IMR-90 (cell line): ENCODE results near the gene RPS2. TPM values are rescaled to one million over a fixed set of nuclear protein-coding genes. Genes with fewer than 3 reads are reported as not detected.

Experiments
- ATAC-seq: fragments of 200-7000 bp; cut with Tn5 transposase; 2 replicates; pipeline ENCODE4 v1.9.1; 2020; ENCODE audit warnings: low read depth, mild to moderate bottlenecking, moderate library complexity
- BruUV-seq: library from RNA; stranded (reverse); fragments of 400-500 nt; replicated peaks from 2 replicates; lab custom pipeline; 2021; lab: Mats Ljungman, UMichigan
- CTCF ChIA-PET: fragments of 300-600 bp; formaldehyde crosslinking; extraction: SDS; loops from one replicate; lab custom pipeline; 2021; ENCODE audit warnings: antibody characterized with exemption; lab: Yijun Ruan, JAX
- POLR2A ChIA-PET: fragments of 300-600 bp; sonication (Branson Sonifier 250); formaldehyde crosslinking; loops from one replicate; lab custom pipeline; 2022; ENCODE audit warnings: antibody characterized with exemption; ENCODE audit not compliant: unreplicated experiment; lab: Charles Lee
- DNase-seq: peaks from one replicate; pipeline ENCODE4 v3.0.0; 2013
- H2AFZ ChIP-seq: replicated peaks from 2 replicates; pipeline ENCODE3; 2013; ENCODE audit warnings: low read length, mild to moderate bottlenecking; ENCODE audit not compliant: poor library complexity
- H2AK5ac ChIP-seq: 2 replicates; pipeline ENCODE4 v1.6.1; 2013; ENCODE audit warnings: low read depth, low read length, inconsistent platforms
- H2AK9ac ChIP-seq: replicated peaks from 2 replicates; pipeline ENCODE3; 2013; ENCODE audit warnings: mild to moderate bottlenecking, low read depth, low read length, moderate library complexity; ENCODE audit not compliant: poor library complexity
- H2BK120ac ChIP-seq: 2 replicates; pipeline ENCODE4 v1.6.1; 2013; ENCODE audit warnings: low read depth, low read length, inconsistent platforms
- H2BK15ac ChIP-seq: 3 replicates; pipeline ENCODE4 v1.6.1; 2013; ENCODE audit warnings: low read depth, low read length, inconsistent platforms
- H2BK20ac ChIP-seq: 2 replicates; pipeline ENCODE4 v1.6.1; 2013; ENCODE audit warnings: low read depth, mild to moderate bottlenecking, inconsistent platforms, low read length, moderate library complexity
- H2BK5ac ChIP-seq: 2 replicates; pipeline ENCODE4 v1.6.1; 2013; ENCODE audit warnings: mild to moderate bottlenecking, low read depth, low read length, inconsistent platforms; ENCODE audit not compliant: poor library complexity, severe bottlenecking
- H3K14ac ChIP-seq: replicated peaks from 2 replicates; pipeline ENCODE4 v1.6.1; 2013; ENCODE audit warnings: low read depth, low read length, inconsistent platforms
- H3K18ac ChIP-seq: 2 replicates; pipeline ENCODE4 v1.6.1; 2013; ENCODE audit warnings: low read depth, low read length, control low read depth
- H3K23ac ChIP-seq: 2 replicates; pipeline ENCODE4 v1.6.1; 2013; ENCODE audit warnings: low read depth, low read length, inconsistent platforms
- H3K27ac ChIP-seq: 2 replicates; pipeline ENCODE4 v1.5.1; 2013; ENCODE audit warnings: mild to moderate bottlenecking, control low read depth, low read length; ENCODE audit not compliant: insufficient read depth
- H3K27me3 ChIP-seq: 2 replicates; pipeline ENCODE4 v1.6.1; 2013; ENCODE audit warnings: low read length; ENCODE audit not compliant: control insufficient read depth, insufficient read depth
- H3K36me3 ChIP-seq: 2 replicates; pipeline ENCODE4 v1.6.1; 2013; ENCODE audit warnings: low read length, mixed read lengths; ENCODE audit not compliant: control insufficient read depth, insufficient read depth
- H3K4ac ChIP-seq: 2 replicates; pipeline ENCODE4 v1.6.1; 2013; ENCODE audit warnings: low read depth, low read length, inconsistent platforms
- H3K4me1 ChIP-seq: 2 replicates; pipeline ENCODE4 v1.6.1; 2013; ENCODE audit warnings: low read length, mixed read lengths; ENCODE audit not compliant: control insufficient read depth, insufficient read depth
- H3K4me2 ChIP-seq: 2 replicates; pipeline ENCODE4 v1.6.1; 2013; ENCODE audit warnings: low read depth, mild to moderate bottlenecking, control low read depth, low read length, moderate library complexity
- H3K4me3 ChIP-seq: 2 replicates; pipeline ENCODE4 v1.5.1; 2013; ENCODE audit warnings: low read depth, mild to moderate bottlenecking, control low read depth, low read length, moderate library complexity; ENCODE audit not compliant: insufficient read depth
- H3K56ac ChIP-seq: 2 replicates; pipeline ENCODE4 v1.6.1; 2013; ENCODE audit warnings: low read length, inconsistent platforms; ENCODE audit not compliant: insufficient read depth; ENCODE audit errors: extremely low read depth
- H3K79me1 ChIP-seq, 2 experiments: 2 replicates each; pipeline ENCODE4 v1.6.1; 2013; ENCODE audit warnings: low read length in 2 of 2, inconsistent platforms in 1 of 2, low read depth in 1 of 2
- H3K9ac ChIP-seq: 2 replicates; pipeline ENCODE4 v1.6.1; 2013; ENCODE audit warnings: low read depth, low read length, control low read depth
- H3K9me1 ChIP-seq: 2 replicates; pipeline ENCODE4 v1.6.1; 2013; ENCODE audit warnings: low read length, inconsistent platforms; ENCODE audit not compliant: insufficient read depth
- H3K9me3 ChIP-seq: 2 replicates; pipeline ENCODE4 v1.6.1; 2013; ENCODE audit warnings: low read length; ENCODE audit not compliant: control insufficient read depth, insufficient read depth
- H4K20me1 ChIP-seq: 2 replicates; pipeline ENCODE4 v1.6.1; 2013; ENCODE audit warnings: low read length, inconsistent platforms; ENCODE audit not compliant: insufficient read depth
- H4K5ac ChIP-seq: 2 replicates; pipeline ENCODE4 v1.6.1; 2013; ENCODE audit warnings: mild to moderate bottlenecking, low read depth, low read length, control low read depth
- H4K8ac ChIP-seq, 2 experiments: 2 replicates each; pipeline ENCODE4 v1.6.1; 2013; ENCODE audit warnings: low read depth in 2 of 2, low read length in 2 of 2, control low read depth in 1 of 2, inconsistent platforms in 1 of 2
- H4K91ac ChIP-seq: 2 replicates; pipeline ENCODE4 v1.6.1; 2013; ENCODE audit warnings: low read depth, low read length, inconsistent platforms; ENCODE audit not compliant: insufficient read depth
- POLR2A ChIP-seq: IDR thresholded peaks from 2 replicates; pipeline ENCODE4 v1.6.1; 2012; ENCODE audit warnings: mild to moderate bottlenecking, low read depth, low read length
- WGBS, 2 experiments: methylation state at CpG; one replicate each; pipeline versions ENCODE4 v1.1.5 to v1.1.7; 2013; ENCODE audit warnings: missing lambda C conversion rate in 2 of 2; ENCODE audit not compliant: insufficient read length in 1 of 2; ENCODE audit errors: extremely low coverage in 2 of 2; 5-methylcytosine and 5-hydroxymethylcytosine counted together
- dilution Hi-C: fragments of 300-500 bp; cut with HindIII; formaldehyde crosslinking; loops from one replicate; pipeline ENCODE4 v1.14.3; 2018; ENCODE audit warnings: low sequenced_read_pairs; ENCODE audit not compliant: unreplicated experiment
- in situ Hi-C: fragments of 300-500 bp; cut with MboI; formaldehyde crosslinking; loops from 3 replicates; pipeline ENCODE4 v1.14.3; 2019; ENCODE audit warnings: low sequenced_read_pairs, inconsistent platforms, mixed read lengths
- intact Hi-C: fragments of 100-400 bp; cut with micrococcal nuclease; formaldehyde crosslinking; loops from 2 replicates; pipeline ENCODE4 v1.10.0; 2022
- polyA plus RNA-seq, 3 experiments: library from polyadenylated mRNA; depleted of rRNA; stranded (reverse); fragments of >200 nt; gene quantifications; 2 replicates each; pipeline ENCODE4 v1.2.3, GENCODE V29; 2012; ENCODE audit warnings: low replicate concordance in 1 of 3
- total RNA-seq: library from RNA; depleted of rRNA; stranded (reverse); fragments of >200 nt; gene quantifications from 2 replicates; pipeline ENCODE4 v1.2.3, GENCODE V29; 2012

The RPS2 gene
- total and polyA plus RNA-seq, 2 of the 4 experiments (the other 2 are of a cell fraction): 2,703 to 6,941 TPM

- no peak overlapping the region for H2AK5ac ChIP-seq
- no peak for TF ChIP-seq POLR2A
- H3K79me1 ChIP-seq: no peaks in the 10 kb centered on the region
- H4K5ac ChIP-seq: no peak overlapping the region
- CTCF ChIA-PET: no interaction called here
- no peak overlapping the region for H3K56ac ChIP-seq
- dilution Hi-C loops (no loop called here), intact Hi-C loops (no loop called here), in situ Hi-C loops (no loop called here)
- BruUV-seq: no TSS peak
- no peak overlapping the region for H2BK5ac ChIP-seq
- H3K18ac ChIP-seq: no peak overlapping the region
- no peak overlapping the region for H4K8ac ChIP-seq
- H3K27me3 ChIP-seq: peaks cover 82% of the 10 kb centered on the region
- H3K23ac ChIP-seq: no peak overlapping the region
- no peaks in the 10 kb centered on the region for H3K9me3 ChIP-seq
- no peak overlapping the region for H3K4me2 ChIP-seq
- no peak overlapping the region for H2BK120ac ChIP-seq
- no peak for ATAC-seq
- no peak overlapping the region for H3K4ac ChIP-seq
- H3K9ac ChIP-seq: no peak overlapping the region
- no peaks in the 10 kb centered on the region; the same call in 1 of the 2 replicates for H3K9me1 ChIP-seq
- no peak overlapping the region for H3K14ac ChIP-seq
- WGBS, 2 experiments: 6% methylated on average over 12 of the region's 22 CpGs; no CpG with 5 or more reads in 1 of the 2 experiments
- no peak for DNase-seq
- no peaks in the 10 kb centered on the region for H3K4me1 ChIP-seq
- POLR2A ChIA-PET: no interaction called here
- no peak overlapping the region for H2AK9ac ChIP-seq
- no peaks in the 10 kb centered on the region for H3K36me3 ChIP-seq
- no peak overlapping the region for H2BK20ac ChIP-seq
- H4K20me1 ChIP-seq: no peaks in the 10 kb centered on the region
- H2BK15ac ChIP-seq: no peak overlapping the region
- H2AFZ ChIP-seq: no peak overlapping the region
- no peak overlapping the region for H3K4me3 ChIP-seq
- H3K27ac ChIP-seq: no peak overlapping the region
- H4K91ac ChIP-seq: no peak overlapping the region
Measured at GRCh38 chr16:1917056-1917664, 47.5 kb downstream of the RPS2 start.
